ENCODE measurements around the gene NECAB3.

DNA sequence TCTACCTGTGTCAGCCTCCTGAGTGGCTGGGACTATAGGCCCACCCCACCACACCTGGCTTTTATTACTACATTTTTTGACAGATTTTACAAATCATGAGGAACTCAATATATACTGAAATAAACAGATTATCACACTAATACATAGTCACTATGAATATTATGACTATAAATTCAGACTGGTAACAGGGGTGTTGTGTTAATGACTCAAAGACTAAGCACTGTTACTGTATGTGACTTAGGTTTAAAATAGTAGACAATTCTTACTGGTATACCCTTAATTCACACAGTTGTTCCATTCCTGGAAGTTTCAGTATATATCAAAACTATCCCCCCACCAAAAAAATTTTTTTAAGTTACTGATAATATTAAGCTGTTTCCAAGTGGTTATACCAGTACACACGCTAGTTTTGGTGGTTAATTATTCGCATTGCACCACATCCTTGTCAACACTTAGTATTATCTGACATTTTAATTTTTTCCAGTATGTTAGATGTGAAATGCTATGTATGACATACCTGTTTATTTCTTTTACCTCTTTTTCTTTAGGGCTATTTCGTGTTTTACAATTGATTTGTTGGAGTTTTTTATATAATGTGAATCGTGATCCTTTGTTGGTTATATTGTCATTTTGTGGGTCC is 46.5 kb downstream of the NECAB3 start:
- TF ChIP-seq POLR2A (IDR thresholded peaks at IDR 0.05; ENCODE audit: low read depth, low read length) (no peak), MYC (IDR thresholded peaks at IDR 0.05; ENCODE audit: low read depth, low read length) (no peak), POLR2AphosphoS5 (IDR thresholded peaks at IDR 0.05; ENCODE audit: insufficient read depth, low read depth, low read length) (no peak), EZH2 (IDR thresholded peaks at IDR 0.05; ENCODE audit: borderline replicate concordance, low read depth, low read length, severe bottlenecking) (no peak), GATA2 (IDR thresholded peaks at IDR 0.05; ENCODE audit: insufficient read depth, insufficient read length, low read depth, low read length) (no peak)
- TF ChIP-seq, protein P1, sequence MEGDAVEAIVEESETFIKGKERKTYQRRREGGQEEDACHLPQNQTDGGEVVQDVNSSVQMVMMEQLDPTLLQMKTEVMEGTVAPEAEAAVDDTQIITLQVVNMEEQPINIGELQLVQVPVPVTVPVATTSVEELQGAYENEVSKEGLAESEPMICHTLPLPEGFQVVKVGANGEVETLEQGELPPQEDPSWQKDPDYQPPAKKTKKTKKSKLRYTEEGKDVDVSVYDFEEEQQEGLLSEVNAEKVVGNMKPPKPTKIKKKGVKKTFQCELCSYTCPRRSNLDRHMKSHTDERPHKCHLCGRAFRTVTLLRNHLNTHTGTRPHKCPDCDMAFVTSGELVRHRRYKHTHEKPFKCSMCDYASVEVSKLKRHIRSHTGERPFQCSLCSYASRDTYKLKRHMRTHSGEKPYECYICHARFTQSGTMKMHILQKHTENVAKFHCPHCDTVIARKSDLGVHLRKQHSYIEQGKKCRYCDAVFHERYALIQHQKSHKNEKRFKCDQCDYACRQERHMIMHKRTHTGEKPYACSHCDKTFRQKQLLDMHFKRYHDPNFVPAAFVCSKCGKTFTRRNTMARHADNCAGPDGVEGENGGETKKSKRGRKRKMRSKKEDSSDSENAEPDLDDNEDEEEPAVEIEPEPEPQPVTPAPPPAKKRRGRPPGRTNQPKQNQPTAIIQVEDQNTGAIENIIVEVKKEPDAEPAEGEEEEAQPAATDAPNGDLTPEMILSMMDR (IDR thresholded peaks at IDR 0.05; ENCODE audit: extremely low read depth in 1 of 2, insufficient read depth in 1 of 2, low read depth in 1 of 2, low read length in 2 of 2), result no peak

All from endothelial cell of umbilical vein (primary cell).